GM21390 (cell line): ENCODE results near the gene MTCH1.

Experiments
- ATAC-seq: cut with Tn5 transposase; IDR thresholded peaks from one replicate; pipeline ENCODE4 v1.9.1; 2021; ENCODE audit not compliant: unreplicated experiment

Gene MTCH1

DNA sequence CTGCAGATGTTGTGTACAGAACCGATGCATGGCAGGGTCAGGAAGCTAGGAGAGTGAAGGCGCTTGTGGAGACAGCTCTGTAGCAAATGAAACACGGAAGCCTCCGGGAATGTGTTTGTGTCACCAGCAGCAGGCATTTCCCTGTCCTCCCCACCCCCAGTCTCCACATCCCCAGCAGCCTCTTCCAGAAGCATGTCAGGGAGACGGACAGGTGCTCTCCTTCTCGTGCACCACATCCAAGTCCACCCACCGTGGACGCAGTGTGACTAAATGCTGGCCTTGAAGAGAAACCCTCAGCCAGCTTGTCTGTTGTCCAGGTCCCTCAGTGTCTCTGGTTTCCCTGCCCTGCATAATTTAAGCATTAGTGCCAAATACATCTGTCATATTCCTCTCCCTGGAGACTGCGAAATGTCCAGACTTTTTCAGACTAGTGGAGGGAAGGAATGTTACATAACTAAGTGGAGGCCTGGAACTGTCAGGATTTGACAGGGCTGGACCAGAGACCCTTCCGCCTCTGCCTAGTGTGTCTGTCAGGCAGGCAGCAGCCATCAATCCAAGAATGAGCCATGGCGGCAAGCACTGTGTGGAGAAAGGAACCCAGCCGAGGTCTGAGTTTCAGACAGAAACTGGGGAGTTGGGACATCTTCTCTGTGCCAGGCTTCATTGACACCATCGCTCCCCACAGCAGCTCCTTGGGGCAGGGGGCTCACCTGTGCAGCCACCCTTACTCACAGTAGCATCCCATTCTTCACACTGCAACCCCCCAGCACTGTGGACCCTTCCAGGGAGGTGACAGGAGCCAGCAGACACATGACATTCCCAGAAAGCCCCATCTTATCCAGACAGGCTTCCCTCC lies 58.1 kb downstream of the MTCH1 start:
- no peak for ATAC-seq

DNA sequence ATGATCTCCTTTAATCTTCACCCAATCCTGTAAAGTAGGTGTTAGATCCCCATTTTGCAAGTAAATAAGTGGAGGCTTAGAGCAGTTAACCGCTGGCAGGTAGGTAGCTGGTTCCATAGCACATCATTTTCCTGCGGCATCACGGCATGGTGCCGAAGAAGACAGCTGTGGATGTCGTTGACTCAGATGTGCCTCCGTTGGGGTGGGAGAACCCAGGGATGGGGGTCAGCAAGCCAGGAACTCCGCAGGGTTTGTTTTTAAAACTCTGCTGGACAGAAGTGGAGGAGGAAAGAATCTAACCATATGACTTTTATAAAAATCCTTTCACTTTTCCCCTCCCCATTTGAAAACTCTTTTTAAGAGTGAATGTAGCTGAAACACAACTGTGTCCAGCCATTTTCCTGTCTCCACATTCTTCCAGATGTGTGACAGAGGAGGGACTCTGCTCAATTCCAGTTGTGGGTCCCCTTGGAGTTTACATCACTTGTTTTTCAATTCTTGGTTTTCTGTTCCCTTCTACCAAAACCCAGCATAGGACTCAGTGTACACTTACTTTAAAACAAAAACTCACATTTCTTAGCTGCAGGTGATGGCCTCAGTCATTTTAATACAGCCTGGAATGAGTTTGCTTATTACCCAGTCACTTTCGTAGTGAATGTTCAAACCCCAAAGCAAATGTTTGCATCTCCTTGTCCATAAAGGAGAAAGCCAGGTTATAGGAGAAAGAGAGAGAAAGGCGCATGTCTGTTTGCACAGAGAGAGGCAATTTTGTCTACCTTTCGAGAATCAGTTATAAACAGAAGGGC lies 59.1 kb downstream of the MTCH1 start:
- ATAC-seq, result no peak

GRCh38 chr6:36925809-36926208 lies 60.2 kb downstream of the MTCH1 start:
- no peak for ATAC-seq

- no peak for ATAC-seq
Observed at GRCh38 chr6:36924778-36925374, 61.1 kb downstream of the MTCH1 start.

GRCh38 chr6:36924131-36924530 lies 61.9 kb downstream of the MTCH1 start:
- ATAC-seq, result no peak

GRCh38 chr6:36920546-36920945 lies 65.5 kb downstream of the MTCH1 start:
- no peak for ATAC-seq

GRCh38 chr6:36920049-36920448 lies 65.9 kb downstream of the MTCH1 start:
- no peak for ATAC-seq
